ENCODE measurements around the gene STXBP5.

DNA sequence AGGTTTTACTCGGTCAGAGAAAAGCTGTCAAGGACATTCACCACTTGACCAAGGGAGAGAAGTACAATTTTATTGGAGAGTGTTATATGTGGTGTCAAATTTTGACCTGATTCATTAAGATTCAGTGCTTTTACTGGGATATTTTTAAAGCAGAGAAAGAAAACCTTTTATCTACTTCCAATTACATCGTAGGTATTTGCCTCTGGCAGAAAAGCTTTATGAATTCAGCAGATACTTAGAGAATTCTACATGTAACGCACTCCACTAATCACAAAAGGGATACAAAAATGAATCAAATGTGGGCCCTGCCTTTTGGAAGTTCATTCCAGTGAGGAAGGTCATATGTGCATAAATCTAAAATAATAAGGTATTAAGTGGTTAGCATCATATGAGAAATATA, 133.7 kb downstream of the STXBP5 start:
- TF ChIP-seq, protein P1, sequence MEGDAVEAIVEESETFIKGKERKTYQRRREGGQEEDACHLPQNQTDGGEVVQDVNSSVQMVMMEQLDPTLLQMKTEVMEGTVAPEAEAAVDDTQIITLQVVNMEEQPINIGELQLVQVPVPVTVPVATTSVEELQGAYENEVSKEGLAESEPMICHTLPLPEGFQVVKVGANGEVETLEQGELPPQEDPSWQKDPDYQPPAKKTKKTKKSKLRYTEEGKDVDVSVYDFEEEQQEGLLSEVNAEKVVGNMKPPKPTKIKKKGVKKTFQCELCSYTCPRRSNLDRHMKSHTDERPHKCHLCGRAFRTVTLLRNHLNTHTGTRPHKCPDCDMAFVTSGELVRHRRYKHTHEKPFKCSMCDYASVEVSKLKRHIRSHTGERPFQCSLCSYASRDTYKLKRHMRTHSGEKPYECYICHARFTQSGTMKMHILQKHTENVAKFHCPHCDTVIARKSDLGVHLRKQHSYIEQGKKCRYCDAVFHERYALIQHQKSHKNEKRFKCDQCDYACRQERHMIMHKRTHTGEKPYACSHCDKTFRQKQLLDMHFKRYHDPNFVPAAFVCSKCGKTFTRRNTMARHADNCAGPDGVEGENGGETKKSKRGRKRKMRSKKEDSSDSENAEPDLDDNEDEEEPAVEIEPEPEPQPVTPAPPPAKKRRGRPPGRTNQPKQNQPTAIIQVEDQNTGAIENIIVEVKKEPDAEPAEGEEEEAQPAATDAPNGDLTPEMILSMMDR (IDR thresholded peaks at IDR 0.05) = no peak
- TF ChIP-seq POLR2A (IDR thresholded peaks at IDR 0.05) = no peak
